ENCODE results near the gene DRC7.
"Not testable (repeated sequence)": the region's sequence is repeated elsewhere in the genome, so short reads cannot be mapped to it uniquely, and the experiment has no call there.

The DRC7 gene

GRCh38 chr16:57765160-57765728 lies 70.6 kb downstream of the DRC7 start:
- no peak for DNase-seq

GRCh38 chr16:57766714-57767348 lies 72.2 kb downstream of the DRC7 start:
- DNase-seq = no peak

GRCh38 chr16:57769541-57770145 lies 75.0 kb downstream of the DRC7 start:
- no peak for DNase-seq

GRCh38 chr16:57770361-57770760 lies 75.8 kb downstream of the DRC7 start:
- DNase-seq = no peak

GRCh38 chr16:57771141-57771785 lies 76.7 kb downstream of the DRC7 start:
- DNase-seq = no peak

- DNase-seq = no peak
Measured at GRCh38 chr16:57773019-57773418, 78.4 kb downstream of the DRC7 start.

GRCh38 chr16:57773655-57774295 lies 79.2 kb downstream of the DRC7 start:
- no peak for DNase-seq

GRCh38 chr16:57774705-57775285 lies 80.2 kb downstream of the DRC7 start:
- DNase-seq = no peak

- no peak for DNase-seq
Measured at GRCh38 chr16:57775661-57776469, 81.3 kb downstream of the DRC7 start.

GRCh38 chr16:57778658-57779057 lies 84.1 kb downstream of the DRC7 start:
- DNase-seq = no peak

- not testable (repeated sequence) for DNase-seq
Measured at GRCh38 chr16:57779836-57780235, 85.2 kb downstream of the DRC7 start.

GRCh38 chr16:57781349-57781740 lies 86.7 kb downstream of the DRC7 start:
- no peak for DNase-seq
